H1 (cell line): ENCODE data around the gene LAMB1. TPM values are rescaled to one million over a fixed set of nuclear protein-coding genes. Genes with fewer than 3 reads are reported as not detected.

Source experiments
- CTCF ChIA-PET: fragments of 300-600 bp; sonication (Branson Sonifier 250); formaldehyde crosslinking; loops from one replicate; lab custom pipeline; 2021; ENCODE audit not compliant: partially characterized antibody; lab: Charles Lee
- POLR2A ChIA-PET: fragments of 300-600 bp; sonication (Branson Sonifier 250); formaldehyde crosslinking; loops from one replicate; lab custom pipeline; 2021; ENCODE audit warnings: inconsistent platforms; ENCODE audit not compliant: partially characterized antibody; lab: Charles Lee
- DNase-seq, 2 experiments: peaks; one replicate each; pipeline versions ENCODE4 v3.0.0 to v3.0.0-alpha.2; 2010 to 2022; ENCODE audit warnings: low spot score in 2 of 2, low read depth in 1 of 2, mixed read lengths in 1 of 2
- FAIRE-seq: peaks from 2 replicates; lab custom pipeline; 2011; peaks lifted over from hg19 to GRCh38; lab: Jason Lieb, UNC
- H2AFZ ChIP-seq: 2 replicates; pipeline ENCODE4 v1.8.1; 2012; ENCODE audit warnings: low read length, inconsistent platforms
- H2AK5ac ChIP-seq: 2 replicates; pipeline ENCODE4 v1.6.1; 2013; ENCODE audit warnings: low read depth, low read length
- H2BK120ac ChIP-seq: replicated peaks from 2 replicates; pipeline ENCODE3; 2013; ENCODE audit warnings: low read depth, low read length, inconsistent platforms
- H2BK12ac ChIP-seq: 2 replicates; pipeline ENCODE4 v1.6.1; 2013; ENCODE audit warnings: low read depth, low read length
- H2BK15ac ChIP-seq: 2 replicates; pipeline ENCODE4 v1.6.1; 2013; ENCODE audit warnings: low read length
- H2BK20ac ChIP-seq: 2 replicates; pipeline ENCODE4 v1.6.1; 2013; ENCODE audit warnings: low read length
- H2BK5ac ChIP-seq: 2 replicates; pipeline ENCODE4 v1.6.1; 2013; ENCODE audit warnings: low read depth, low read length
- H3K14ac ChIP-seq: 2 replicates; pipeline ENCODE4 v1.6.1; 2013; ENCODE audit warnings: inconsistent platforms; ENCODE audit not compliant: insufficient read length
- H3K18ac ChIP-seq: 2 replicates; pipeline ENCODE4 v1.6.1; 2013; ENCODE audit warnings: low read length; ENCODE audit errors: extremely low read depth
- H3K23ac ChIP-seq: 2 replicates; pipeline ENCODE4 v1.6.1; 2013; ENCODE audit warnings: inconsistent platforms; ENCODE audit not compliant: insufficient read length
- H3K23me2 ChIP-seq: 2 replicates; pipeline ENCODE4 v1.6.1; 2013; ENCODE audit warnings: low read depth, low read length
- H3K27ac ChIP-seq: 2 replicates; pipeline ENCODE4 v1.6.1; 2011; ENCODE audit warnings: low read depth, low read length, inconsistent platforms
- H3K27me3 ChIP-seq, 4 experiments: replicated peaks in 1 of 4; 1 replicate in 1 of 4; 2 replicates in 3 of 4; pipeline versions ENCODE4 v1.6.1 to v1.8.1; 2011 to 2013; ENCODE audit warnings: low read length in 3 of 4, mild to moderate bottlenecking in 3 of 4, inconsistent platforms in 2 of 4, mixed read lengths in 2 of 4, moderate library complexity in 1 of 4; ENCODE audit not compliant: control insufficient read depth in 3 of 4, insufficient read depth in 3 of 4; ENCODE audit errors: extremely low read depth in 1 of 4
- H3K36me3 ChIP-seq, 4 experiments: 2 replicates each; pipeline versions ENCODE4 v1.6.1 to v1.8.1; 2011 to 2013; ENCODE audit warnings: mild to moderate bottlenecking in 4 of 4, low read length in 3 of 4, moderate library complexity in 2 of 4, control low read depth in 1 of 4, inconsistent platforms in 1 of 4; ENCODE audit not compliant: insufficient read depth in 4 of 4, control insufficient read depth in 2 of 4
- H3K4ac ChIP-seq: replicated peaks from 2 replicates; pipeline ENCODE3; 2013; ENCODE audit warnings: low read length, low read depth, mixed read lengths, inconsistent platforms; ENCODE audit not compliant: insufficient read length
- H3K4me1 ChIP-seq, 4 experiments: replicated peaks in 1 of 4; 1 replicate in 1 of 4; 2 replicates in 3 of 4; pipeline versions ENCODE4 v1.6.1 to v1.8.1; 2011 to 2013; ENCODE audit warnings: low read length in 3 of 4, inconsistent platforms in 2 of 4, mixed read lengths in 1 of 4; ENCODE audit not compliant: insufficient read depth in 4 of 4, control insufficient read depth in 3 of 4
- H3K4me2 ChIP-seq, 2 experiments: 2 replicates each; pipeline versions ENCODE4 v1.6.1 to v1.8.1; 2011 to 2013; ENCODE audit warnings: low read depth in 2 of 2, low read length in 2 of 2, control low read depth in 1 of 2, inconsistent platforms in 1 of 2, mild to moderate bottlenecking in 1 of 2; ENCODE audit not compliant: insufficient read depth in 1 of 2
- H3K4me3 ChIP-seq, 4 experiments: fragments of 200-600, 300-600 bp in 1 of 4; sonication (generic), shearing (Covaris generic), sonication (Bioruptor Twin) in 1 of 4; 2 replicates each; pipeline versions ENCODE4 v1.5.1 to v1.8.1; 2011 to 2016; ENCODE audit warnings: low read length in 4 of 4, low read depth in 3 of 4, control low read depth in 2 of 4, inconsistent platforms in 2 of 4, mild to moderate bottlenecking in 2 of 4, mixed read lengths in 1 of 4, moderate library complexity in 1 of 4; ENCODE audit not compliant: insufficient read depth in 2 of 4; ENCODE audit errors: extremely low read depth in 1 of 4
- H3K56ac ChIP-seq: replicated peaks from 2 replicates; pipeline ENCODE3; 2013; ENCODE audit warnings: low read depth, mild to moderate bottlenecking, mixed read lengths, low read length, inconsistent platforms; ENCODE audit not compliant: insufficient read length
- H3K79me1 ChIP-seq: 2 replicates; pipeline ENCODE4 v1.6.1; 2013; ENCODE audit warnings: low read depth, low read length, control low read depth
- H3K79me2 ChIP-seq, 2 experiments: 2 replicates each; pipeline versions ENCODE4 v1.6.1 to v1.8.1; 2012 to 2013; ENCODE audit warnings: low read length in 2 of 2, mild to moderate bottlenecking in 2 of 2, inconsistent platforms in 1 of 2; ENCODE audit not compliant: insufficient read depth in 2 of 2, control insufficient read depth in 1 of 2
- H3K9ac ChIP-seq, 4 experiments: replicated peaks in 1 of 4; 1 replicate in 1 of 4; 2 replicates in 3 of 4; pipeline versions ENCODE4 v1.6.1 to v1.8.1; 2011 to 2013; ENCODE audit warnings: low read depth in 3 of 4, low read length in 3 of 4, control low read depth in 2 of 4, mild to moderate bottlenecking in 2 of 4, moderate library complexity in 2 of 4, inconsistent platforms in 1 of 4; ENCODE audit errors: extremely low read depth in 1 of 4
- H3K9me3 ChIP-seq, 2 experiments: 2 replicates each; pipeline versions ENCODE4 v1.6.1 to v1.8.1; 2012 to 2013; ENCODE audit warnings: mild to moderate bottlenecking in 2 of 2, moderate library complexity in 2 of 2, control low read depth in 1 of 2, inconsistent platforms in 1 of 2, low read depth in 1 of 2, low read length in 1 of 2, mixed read lengths in 1 of 2; ENCODE audit not compliant: insufficient read depth in 2 of 2
- H4K20me1 ChIP-seq, 2 experiments: replicated peaks in 1 of 2; 2 replicates each; pipeline versions ENCODE3 to v1.8.1; 2011 to 2013; ENCODE audit warnings: inconsistent platforms in 2 of 2, low read length in 2 of 2, mild to moderate bottlenecking in 1 of 2; ENCODE audit not compliant: insufficient read depth in 2 of 2, control insufficient read depth in 1 of 2
- H4K5ac ChIP-seq: 2 replicates; pipeline ENCODE4 v1.6.1; 2013; ENCODE audit warnings: low read length, low read depth, mixed read lengths, inconsistent platforms; ENCODE audit not compliant: insufficient read length
- H4K8ac ChIP-seq: 2 replicates; pipeline ENCODE4 v1.8.0; 2013; ENCODE audit warnings: mild to moderate bottlenecking, moderate library complexity, low read length, inconsistent platforms; ENCODE audit not compliant: insufficient read depth; ENCODE audit errors: extremely low read depth
- H4K91ac ChIP-seq: replicated peaks from 2 replicates; pipeline ENCODE3; 2013; ENCODE audit warnings: low read length, mixed read lengths, inconsistent platforms; ENCODE audit not compliant: insufficient read length
- ASH2L ChIP-seq: fragments of 200-600, 300-600 bp; sonication (generic); IDR thresholded peaks from one replicate; pipeline ENCODE4 v1.7.1; 2017; ENCODE audit warnings: low read length
- CBX5 ChIP-seq: fragments of 300-800, 300-1000 bp; sonication (generic); IDR thresholded peaks from 2 replicates; pipeline ENCODE4 v1.7.1; 2016; ENCODE audit warnings: antibody characterized with exemption, low read length, low read depth
- CHD1 ChIP-seq: IDR thresholded peaks from 2 replicates; pipeline ENCODE4 v1.6.1; 2012; ENCODE audit warnings: low read depth, low read length, improper control_type of control experiment
- SAP30 ChIP-seq: fragments of 300-600 bp; sonication (generic); IDR thresholded peaks from 2 replicates; pipeline ENCODE4 v1.7.1; 2012; ENCODE audit warnings: low read length, moderate library complexity, mild to moderate bottlenecking, inconsistent platforms; ENCODE audit not compliant: insufficient read depth, insufficient replicate concordance
- SP1 ChIP-seq: IDR thresholded peaks from 2 replicates; pipeline ENCODE4 v1.6.1; 2011; ENCODE audit warnings: low read depth, low read length
- TBP ChIP-seq: IDR thresholded peaks from 2 replicates; pipeline ENCODE4 v1.6.1; 2011; ENCODE audit warnings: low read depth, low read length, improper control_type of control experiment
- WGBS, 2 experiments: shearing (Covaris generic) in 1 of 2; methylation state at CpG; one replicate each; pipeline versions ENCODE4 v1.1.6 to v1.1.7; 2013 to 2015; ENCODE audit warnings: low lambda C conversion rate in 2 of 2, mixed read lengths in 2 of 2, inconsistent platforms in 1 of 2, low coverage in 1 of 2, missing lambda C conversion rate in 1 of 2; ENCODE audit not compliant: insufficient replicate concordance in 2 of 2, insufficient coverage in 1 of 2, insufficient read length in 1 of 2; ENCODE audit errors: extremely low coverage in 1 of 2, missing lambda C conversion rate in 1 of 2; 5-methylcytosine and 5-hydroxymethylcytosine counted together
- polyA plus RNA-seq, 7 experiments: library from polyadenylated mRNA; depleted of rRNA in 3 of 7; stranded (reverse) in 5 of 7; unstranded in 2 of 7; fragments of >200 nt in 5 of 7; fragments of 200-250 nt in 2 of 7; gene quantifications; 1 replicate in 5 of 7; 2 replicates in 1 of 7; 4 replicates in 1 of 7; pipeline versions ENCODE4 v1.2.1 to v1.2.3, GENCODE V29; 2011 to 2013; ENCODE audit warnings: missing spikeins in 2 of 7, mixed read lengths in 2 of 7
- total RNA-seq: library from RNA; stranded (reverse); fragmentation: NEBNext Ultra II Directional; extraction: Animal tissue kit (Norgen Biotek cat#: 25700); gene quantifications from 2 replicates; pipeline ENCODE4 v1.2.1, GENCODE V29; 2021

The LAMB1 gene
- total and polyA plus RNA-seq, 2 of the 8 experiments (the other 6 are each of a cell fraction or from before 2014, with no cell fraction given): 31.9 to 38.5 TPM

DNA sequence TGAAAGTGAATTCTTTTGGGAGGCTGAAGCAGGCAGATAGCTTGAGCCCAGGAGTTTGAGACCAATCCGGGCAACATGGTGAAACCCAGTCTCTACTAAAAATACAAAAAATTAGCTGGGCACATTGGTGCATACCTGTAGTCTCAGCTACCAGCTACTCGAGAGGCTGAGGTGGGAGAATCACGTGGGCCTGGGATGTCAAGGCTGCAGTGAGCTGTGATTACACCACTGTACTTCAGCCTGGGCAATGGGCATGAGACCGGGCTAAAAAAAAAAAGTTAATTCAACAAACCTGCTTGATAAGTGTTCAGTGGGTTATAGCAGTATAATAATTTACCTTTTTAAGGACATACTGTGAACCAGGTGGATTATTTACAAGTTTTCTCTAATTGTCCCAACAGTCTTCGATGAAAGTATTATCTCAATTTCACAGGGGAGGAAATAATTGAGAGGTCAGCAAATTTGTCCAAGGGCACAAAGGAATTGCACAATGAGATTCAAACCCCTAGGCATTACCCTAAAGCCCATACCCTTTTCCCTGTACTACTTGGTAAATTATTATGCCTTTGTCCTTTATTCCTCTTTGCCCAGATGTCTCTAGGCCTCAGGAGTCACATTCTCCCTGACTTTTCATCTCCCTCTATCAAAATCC lies 125.1 kb downstream of the LAMB1 start:
- DNase-seq (no peak), FAIRE-seq (no peak)
- CTCF ChIA-PET: interaction anchor here (1.1 to 4.2 kb wide), 8 partner anchors 10 to 674 kb away, joined by 4 to 31 read pairs (median 5); no protein-coding TSS in a partner anchor
- Histone ChIP-seq H3K4ac (no peak overlapping the region), H2BK120ac (no peak overlapping the region), H3K36me3 (no peaks in the 10 kb centered on the region), H3K79me2 (no peaks in the 10 kb centered on the region), H4K20me1 (no peaks in the 10 kb centered on the region), H3K27ac (no peak overlapping the region), H3K4me1 (0 out of 7 replicates have a peak, but pooled peaks cover 0 to 3% (median 0%) of the 10 kb centered on the region in 4 experiments), H2AFZ (no peak overlapping the region), H3K9me3 (no peaks in the 10 kb centered on the region), H3K18ac (no peak overlapping the region), H3K4me3 (no peak overlapping the region), H2BK20ac (no peak overlapping the region), H2BK5ac (no peak overlapping the region), H2BK12ac (no peak overlapping the region), H4K8ac (no peak overlapping the region), H2BK15ac (no peak overlapping the region), H4K5ac (no peak overlapping the region), H3K9ac (no peak overlapping the region), H3K23me2 (no peaks in the 10 kb centered on the region), H4K91ac (no peak overlapping the region), H3K4me2 (no peak overlapping the region), H3K27me3 (no peaks in the 10 kb centered on the region), H3K23ac (no peak overlapping the region), H3K56ac (no peak overlapping the region), H3K79me1 (no peaks in the 10 kb centered on the region), H2AK5ac (no peak overlapping the region), H3K14ac (no peak overlapping the region)
- TF ChIP-seq ASH2L (no peak), TBP (no peak), CHD1 (no peak), CBX5 (no peak), SP1 (no peak), SAP30 (no peak)
- POLR2A ChIA-PET: no interaction called here
- 91% methylated on average over 5 of the region's 5 CpGs; no CpG with 5 or more reads in 1 of the 2 experiments for WGBS, 2 experiments
